CD14-positive monocyte (primary cell): ENCODE data around the gene PRSS33. TPM values are rescaled to one million over a fixed set of nuclear protein-coding genes. Genes with fewer than 3 reads are reported as not detected.

Experiments used
- DNase-seq, 3 donors: peaks; one replicate each; pipeline ENCODE4 v3.0.0-alpha.2; 2011 to 2022
- H2AFZ ChIP-seq: 2 replicates; pipeline ENCODE4 v1.6.0; 2012; ENCODE audit warnings: mild to moderate bottlenecking, low read depth, low read length, inconsistent platforms; ENCODE audit not compliant: insufficient read depth, poor library complexity, severe bottlenecking
- H3K27ac ChIP-seq, 2 donors: 1 replicate in 1 of 2; 2 replicates in 1 of 2; pipeline ENCODE4 v1.5.1; 2012 to 2013; ENCODE audit warnings: low read length in 2 of 2, control low read depth in 1 of 2, inconsistent platforms in 1 of 2, low read depth in 1 of 2, mild to moderate bottlenecking in 1 of 2
- H3K27me3 ChIP-seq, 2 donors: one replicate each; pipeline versions ENCODE4 v1.6.0 to v1.6.1; 2011 to 2013; ENCODE audit warnings: low read length in 2 of 2; ENCODE audit not compliant: control insufficient read depth in 2 of 2, insufficient read depth in 2 of 2
- H3K36me3 ChIP-seq, 2 donors: replicated peaks in 1 of 2; 1 replicate in 1 of 2; 2 replicates in 1 of 2; pipeline versions ENCODE4 v1.5.1 to v1.6.1; 2012 to 2013; ENCODE audit warnings: low read length in 2 of 2, control low read depth in 1 of 2, inconsistent platforms in 1 of 2, mild to moderate bottlenecking in 1 of 2; ENCODE audit not compliant: insufficient read depth in 2 of 2, control insufficient read depth in 1 of 2
- H3K4me1 ChIP-seq, 2 donors: 1 replicate in 1 of 2; 2 replicates in 1 of 2; pipeline versions ENCODE4 v1.5.1 to v1.6.1; 2012 to 2013; ENCODE audit warnings: low read length in 2 of 2, control low read depth in 1 of 2, inconsistent platforms in 1 of 2, mild to moderate bottlenecking in 1 of 2, moderate library complexity in 1 of 2; ENCODE audit not compliant: insufficient read depth in 2 of 2, control insufficient read depth in 1 of 2
- H3K4me2 ChIP-seq: replicated peaks from 2 replicates; pipeline ENCODE3; 2012; ENCODE audit warnings: low read length, moderate library complexity, mild to moderate bottlenecking; ENCODE audit not compliant: poor library complexity, severe bottlenecking; ENCODE audit errors: extremely low read depth
- H3K4me3 ChIP-seq, 3 experiments: fragments of 200-600 bp in 1 of 3; sonication (generic) in 1 of 3; replicated peaks in 1 of 3; 1 replicate in 2 of 3; 2 replicates in 1 of 3; pipeline ENCODE4 v1.5.1; 2011 to 2013; ENCODE audit warnings: low read length in 3 of 3, mild to moderate bottlenecking in 3 of 3, control low read depth in 2 of 3, low read depth in 2 of 3, inconsistent platforms in 1 of 3, moderate library complexity in 1 of 3
- H3K79me2 ChIP-seq: 2 replicates; pipeline ENCODE4 v1.6.0; 2012; ENCODE audit warnings: mild to moderate bottlenecking, control low read depth, inconsistent platforms, low read length, moderate library complexity; ENCODE audit not compliant: insufficient read depth
- H3K9ac ChIP-seq: 2 replicates; pipeline ENCODE4 v1.6.0; 2017; ENCODE audit warnings: low read length, mild to moderate bottlenecking; ENCODE audit not compliant: insufficient read depth, poor library complexity, severe bottlenecking
- H3K9me3 ChIP-seq, 2 donors: replicated peaks in 1 of 2; 1 replicate in 1 of 2; 2 replicates in 1 of 2; pipeline versions ENCODE4 v1.5.1 to v1.6.1; 2012 to 2013; ENCODE audit warnings: low read length in 2 of 2, control low read depth in 1 of 2; ENCODE audit not compliant: control insufficient read depth in 1 of 2, insufficient read depth in 1 of 2
- H4K20me1 ChIP-seq: 2 replicates; pipeline ENCODE4 v1.6.0; 2012; ENCODE audit warnings: mild to moderate bottlenecking, low read length, control low read depth, moderate library complexity; ENCODE audit not compliant: insufficient read depth
- H3K27ac Mint-ChIP-seq, 7 donors: one replicate each; pipeline ENCODE4 v1.8.0; 2020; ENCODE audit warnings: mild to moderate bottlenecking in 7 of 7, mixed read lengths in 7 of 7, moderate library complexity in 6 of 7, inconsistent platforms in 2 of 7
- H3K27me3 Mint-ChIP-seq, 3 donors: one replicate each; pipeline ENCODE4 v1.8.0; 2021 to 2022; ENCODE audit warnings: low read depth in 3 of 3, mild to moderate bottlenecking in 3 of 3, mixed read lengths in 3 of 3, moderate library complexity in 3 of 3, inconsistent platforms in 1 of 3
- H3K36me3 Mint-ChIP-seq, 2 donors: one replicate each; pipeline ENCODE4 v1.8.0; 2020; ENCODE audit warnings: mixed read lengths in 2 of 2, inconsistent platforms in 1 of 2, mild to moderate bottlenecking in 1 of 2
- H3K4me1 Mint-ChIP-seq: one replicate; pipeline ENCODE4 v1.8.0; 2020; ENCODE audit warnings: mild to moderate bottlenecking, mixed read lengths
- H3K4me3 Mint-ChIP-seq, 2 donors: one replicate each; pipeline ENCODE4 v1.8.0; 2020; ENCODE audit warnings: mild to moderate bottlenecking in 2 of 2, mixed read lengths in 2 of 2, moderate library complexity in 1 of 2
- H3K9me3 Mint-ChIP-seq, 7 donors: one replicate each; pipeline ENCODE4 v1.8.0; 2020 to 2022; ENCODE audit warnings: mixed read lengths in 7 of 7, mild to moderate bottlenecking in 6 of 7, moderate library complexity in 6 of 7, inconsistent platforms in 2 of 7
- WGBS: methylation state at CpG from one replicate; pipeline ENCODE4 v1.1.5; 2013; ENCODE audit warnings: missing lambda C conversion rate; ENCODE audit not compliant: insufficient coverage; 5-methylcytosine and 5-hydroxymethylcytosine counted together
- intact Hi-C, 2 donors: fragments of 100-400 bp; cut with micrococcal nuclease; formaldehyde crosslinking; loops; one replicate each; pipeline versions ENCODE4 v1.15.0 to v1.15.1; 2023
- polyA plus RNA-seq, 3 donors: library from polyadenylated mRNA; depleted of rRNA in 1 of 3; unstranded in 2 of 3; stranded (reverse) in 1 of 3; fragments of 300-500 nt in 2 of 3; fragments of >200 nt in 1 of 3; fragmentation: Illumina TruSeq in 2 of 3; gene quantifications; 1 replicate in 2 of 3; 2 replicates in 1 of 3; pipeline ENCODE4 v1.2.3, GENCODE V29; 2012 to 2021
- TF ChIP-seq, protein P1 (sequence below): fragments of 200-600 bp; IDR thresholded peaks from one replicate; pipeline ENCODE4 v1.8.0; 2022; ENCODE audit warnings: antibody characterized with exemption, mild to moderate bottlenecking

Gene PRSS33
- polyA plus RNA-seq, 3 donors: 0.05 TPM; not detected in 2

- Histone ChIP-seq H3K27me3 (no peaks in the 10 kb centered on the region), H3K4me1 (peaks cover 14 to 15% of the 10 kb centered on the region in 2 donors), H3K4me3 (no peak overlapping the region), H3K27ac (no peak overlapping the region), H4K20me1 (peaks cover 11% of the 10 kb centered on the region), H2AFZ (no peak overlapping the region), H3K4me2 (no peak overlapping the region), H3K9ac (no peak overlapping the region), H3K9me3 (peaks cover 0 to 4% of the 10 kb centered on the region in 2 donors), H3K36me3 (no peaks in the 10 kb centered on the region), H3K79me2 (peaks cover 21% of the 10 kb centered on the region)
- WGBS: 99% methylated on average over 6 of the region's 7 CpGs
- H3K4me1 Mint-ChIP-seq: peaks cover 13% of the 10 kb centered on the region
- no peak overlapping the region for H3K27ac Mint-ChIP-seq
- H3K27me3 Mint-ChIP-seq: peaks cover 0 to 4% (median 1%) of the 10 kb centered on the region in 3 donors
- peaks cover 4 to 15% of the 10 kb centered on the region in 2 donors for H3K36me3 Mint-ChIP-seq
- TF ChIP-seq, protein P1, sequence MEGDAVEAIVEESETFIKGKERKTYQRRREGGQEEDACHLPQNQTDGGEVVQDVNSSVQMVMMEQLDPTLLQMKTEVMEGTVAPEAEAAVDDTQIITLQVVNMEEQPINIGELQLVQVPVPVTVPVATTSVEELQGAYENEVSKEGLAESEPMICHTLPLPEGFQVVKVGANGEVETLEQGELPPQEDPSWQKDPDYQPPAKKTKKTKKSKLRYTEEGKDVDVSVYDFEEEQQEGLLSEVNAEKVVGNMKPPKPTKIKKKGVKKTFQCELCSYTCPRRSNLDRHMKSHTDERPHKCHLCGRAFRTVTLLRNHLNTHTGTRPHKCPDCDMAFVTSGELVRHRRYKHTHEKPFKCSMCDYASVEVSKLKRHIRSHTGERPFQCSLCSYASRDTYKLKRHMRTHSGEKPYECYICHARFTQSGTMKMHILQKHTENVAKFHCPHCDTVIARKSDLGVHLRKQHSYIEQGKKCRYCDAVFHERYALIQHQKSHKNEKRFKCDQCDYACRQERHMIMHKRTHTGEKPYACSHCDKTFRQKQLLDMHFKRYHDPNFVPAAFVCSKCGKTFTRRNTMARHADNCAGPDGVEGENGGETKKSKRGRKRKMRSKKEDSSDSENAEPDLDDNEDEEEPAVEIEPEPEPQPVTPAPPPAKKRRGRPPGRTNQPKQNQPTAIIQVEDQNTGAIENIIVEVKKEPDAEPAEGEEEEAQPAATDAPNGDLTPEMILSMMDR: no peak
- peaks cover 0 to 4% (median 0%) of the 10 kb centered on the region in 7 donors for H3K9me3 Mint-ChIP-seq
- DNase-seq: no peak
- no peak overlapping the region for H3K4me3 Mint-ChIP-seq
- intact Hi-C loops: no loop called here
These were observed 38.5 kb downstream of the PRSS33 start for GRCh38 chr16:2748757-2749455.

GRCh38 chr16:2745961-2746360 lies 41.4 kb downstream of the PRSS33 start:
- no peaks in the 10 kb centered on the region for H4K20me1 ChIP-seq
- peaks cover 0 to 4% (median 1%) of the 10 kb centered on the region in 3 donors for H3K27me3 Mint-ChIP-seq

More at GRCh38 chr16:2745961-2746360, 41.4 kb downstream of the PRSS33 start:
- Histone ChIP-seq H3K79me2 (no peaks in the 10 kb centered on the region), H3K4me2 (no peak overlapping the region), H2AFZ (no peak overlapping the region), H3K9ac (no peak overlapping the region), H3K9me3 (no peaks in the 10 kb centered on the region), H3K27ac (no peak overlapping the region), H3K4me3 (no peak overlapping the region), H3K36me3 (no peaks in the 10 kb centered on the region), H3K27me3 (no peaks in the 10 kb centered on the region), H3K4me1 (no peaks in the 10 kb centered on the region)
- peaks cover 0 to 2% (median 0%) of the 10 kb centered on the region in 7 donors for H3K9me3 Mint-ChIP-seq
- WGBS: 91% methylated on average over 8 of the region's 9 CpGs
- no peak for DNase-seq
- H3K27ac Mint-ChIP-seq: no peak overlapping the region
- H3K4me1 Mint-ChIP-seq: no peaks in the 10 kb centered on the region
- TF ChIP-seq, protein P1: no peak
- H3K4me3 Mint-ChIP-seq: no peak overlapping the region
- H3K36me3 Mint-ChIP-seq: peaks cover 3 to 13% of the 10 kb centered on the region in 2 donors
- intact Hi-C loops: no loop called here
